ENCODE data around the gene ABCF3. TPM values are rescaled to one million over a fixed set of nuclear protein-coding genes. Genes with fewer than 3 reads are reported as not detected.
A peak's percentile ranks its signal among the peaks of the same experiment; 100 is the strongest.
"Not testable (repeated sequence)": the region's sequence is repeated elsewhere in the genome, so short reads cannot be mapped to it uniquely, and the experiment has no call there.

The ABCF3 gene
- total RNA-seq, 1 donor from 2014 or later, result 94.0 TPM

GRCh38 chr3:184160456-184160855, 25.5 kb upstream of the ABCF3 start:
- DNase-seq (ENCODE audit: extremely low spot score in 2 of 2), result no peak
- intact Hi-C loops (cut with DNase I), result no loop called here
- no peak for TF ChIP-seq CTCF (IDR thresholded peaks at IDR 0.05)
- no peak for TF ChIP-seq POLR2A (IDR thresholded peaks at IDR 0.05)
- TF ChIP-seq POLR2AphosphoS5 (IDR thresholded peaks at IDR 0.05; ENCODE audit: insufficient read depth in 1 of 2, low read depth in 1 of 2), result no peak
- peaks cover 66% of the 10 kb centered on the region for H3K4me1 ChIP-seq
- H3K27me3 ChIP-seq, result no peaks in the 10 kb centered on the region
- H3K36me3 ChIP-seq, result peaks cover 0 to 22% of the 10 kb centered on the region in 2 donors
- H3K27ac ChIP-seq, result peak overlapping the region; percentile 57
- no peak overlapping the region for H3K4me3 ChIP-seq
- H3K9me3 ChIP-seq, result no peaks in the 10 kb centered on the region

DNA sequence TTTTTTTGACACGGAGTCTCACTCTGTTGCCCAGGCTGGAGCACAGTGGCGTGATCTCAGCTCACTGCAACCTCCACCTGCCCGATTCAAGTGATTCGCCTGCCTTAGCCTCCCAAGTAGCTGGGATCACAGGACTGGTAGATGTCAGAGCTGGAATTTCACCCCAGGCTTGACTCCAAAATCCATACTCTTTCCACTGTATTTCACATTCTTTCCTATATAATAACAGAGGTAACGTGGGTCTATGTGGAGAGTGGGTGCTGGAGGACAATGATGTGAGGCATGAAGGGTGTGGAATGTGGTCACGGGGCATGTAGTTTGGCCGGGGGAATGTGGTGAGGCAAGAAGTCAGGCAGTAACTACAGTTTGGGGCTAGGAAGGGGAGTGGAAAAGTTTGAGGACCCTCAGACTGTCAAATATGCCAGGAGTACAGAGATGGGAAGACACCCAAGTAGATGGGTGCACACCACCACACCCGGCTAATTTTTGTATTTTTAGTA, 23.4 kb upstream of the ABCF3 start:
- H3K27me3 ChIP-seq; DNase-seq (ENCODE audit: extremely low spot score in 2 of 2); H3K9me3 ChIP-seq; H3K4me3 ChIP-seq; intact Hi-C loops (cut with DNase I); H3K27ac ChIP-seq: not testable (repeated sequence)
- Histone ChIP-seq H3K36me3 (peaks cover 6 to 43% of the 10 kb centered on the region in 2 donors), H3K4me1 (peaks cover 52% of the 10 kb centered on the region)

DNA sequence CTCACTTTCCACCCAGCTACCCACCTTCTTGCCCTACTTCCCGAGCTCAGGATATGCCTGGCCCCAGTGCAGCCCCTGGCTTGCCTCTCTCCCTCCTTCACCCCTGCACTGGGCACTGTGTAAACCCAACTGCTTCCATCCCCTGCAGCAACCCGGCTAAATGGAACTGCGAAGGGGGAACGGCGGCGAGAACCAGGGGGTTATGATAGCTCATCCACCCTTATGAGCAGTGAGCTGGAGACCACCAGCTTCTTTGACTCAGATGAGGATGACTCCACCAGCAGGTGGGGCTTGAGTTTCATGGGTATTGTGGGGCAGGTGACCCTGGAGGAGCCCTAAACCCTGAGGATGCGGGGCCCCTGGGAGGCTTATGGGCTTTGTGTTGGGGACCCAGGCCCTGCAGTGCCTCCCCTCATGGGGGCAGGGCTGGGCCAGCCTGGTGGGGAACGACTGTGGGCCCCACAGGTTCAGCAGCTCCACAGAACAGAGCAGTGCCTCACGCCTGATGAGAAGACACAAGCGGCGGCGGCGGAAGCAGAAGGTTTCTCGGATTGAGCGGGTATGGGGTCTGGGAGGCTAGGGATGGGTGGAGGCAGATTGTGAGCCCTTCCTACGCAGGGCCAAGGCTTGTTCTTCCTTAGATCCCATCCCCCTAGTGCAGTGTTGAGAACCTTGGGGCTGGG, 21.2 kb upstream of the ABCF3 start:
- H3K27me3 ChIP-seq, result no peaks in the 10 kb centered on the region
- DNase-seq (ENCODE audit: extremely low spot score in 2 of 2), result no peak
- peaks cover 31% of the 10 kb centered on the region for H3K4me1 ChIP-seq
- H3K9me3 ChIP-seq, result no peaks in the 10 kb centered on the region
- no peak for TF ChIP-seq POLR2AphosphoS5 (IDR thresholded peaks at IDR 0.05; ENCODE audit: insufficient read depth in 1 of 2, low read depth in 1 of 2)
- no peak for TF ChIP-seq CTCF (IDR thresholded peaks at IDR 0.05)
- TF ChIP-seq POLR2A (IDR thresholded peaks at IDR 0.05), result no peak
- no peak overlapping the region for H3K27ac ChIP-seq
- intact Hi-C loops (cut with DNase I), result no loop called here
- H3K36me3 ChIP-seq, result peaks cover 6 to 61% of the 10 kb centered on the region in 2 donors
- no peak overlapping the region for H3K4me3 ChIP-seq

DNA sequence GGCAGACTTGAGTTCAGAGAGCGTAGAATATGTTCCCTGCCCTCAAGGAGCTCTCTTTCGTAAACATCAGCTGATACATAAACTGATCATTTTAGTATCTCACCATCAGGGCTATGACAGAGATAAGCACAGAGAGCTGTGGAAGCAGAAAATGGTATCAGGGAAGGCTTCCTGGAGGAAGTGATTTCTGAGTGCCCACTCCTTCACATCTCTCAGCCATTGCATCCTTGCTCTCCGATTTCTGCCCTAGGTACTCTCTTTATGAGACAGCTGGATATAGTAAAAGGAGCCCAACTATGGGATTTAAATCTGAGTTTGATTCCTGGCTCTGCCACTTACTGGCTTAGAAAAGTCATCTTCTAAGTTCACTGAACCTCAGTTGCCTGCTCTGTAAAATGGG, 20.5 kb upstream of the ABCF3 start:
- Histone ChIP-seq H3K4me1 (peaks cover 27% of the 10 kb centered on the region), H3K27ac (no peak overlapping the region), H3K9me3 (no peaks in the 10 kb centered on the region), H3K36me3 (peaks cover 6 to 68% of the 10 kb centered on the region in 2 donors), H3K27me3 (no peaks in the 10 kb centered on the region), H3K4me3 (no peak overlapping the region)
- TF ChIP-seq CTCF (IDR thresholded peaks at IDR 0.05), result no peak
- no peak for TF ChIP-seq POLR2A (IDR thresholded peaks at IDR 0.05)
- TF ChIP-seq POLR2AphosphoS5 (IDR thresholded peaks at IDR 0.05; ENCODE audit: insufficient read depth in 1 of 2, low read depth in 1 of 2), result no peak
- intact Hi-C loops (cut with DNase I), result no loop called here
- no peak for DNase-seq (ENCODE audit: extremely low spot score in 2 of 2)

DNA sequence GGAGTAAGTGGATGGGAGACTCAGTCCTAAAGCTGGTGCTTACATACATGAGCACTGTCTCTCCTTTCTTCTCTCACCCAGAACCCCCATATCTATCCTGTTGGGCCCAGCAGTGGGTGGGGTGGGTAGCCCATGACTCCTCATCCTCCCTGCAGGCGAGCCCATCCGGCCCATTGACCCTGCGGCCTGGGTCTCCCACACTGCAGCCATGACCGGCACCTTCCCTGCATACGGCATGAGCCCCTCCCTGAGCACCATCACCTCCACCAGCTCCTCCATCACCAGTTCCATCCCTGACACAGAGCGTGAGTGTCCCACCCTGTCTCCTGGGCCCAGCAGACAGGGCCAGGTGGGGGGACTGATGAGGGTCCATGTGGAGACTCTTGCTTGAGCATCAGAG, 19.3 kb upstream of the ABCF3 start:
- intact Hi-C loops (cut with DNase I), result no loop called here
- Histone ChIP-seq H3K4me3 (no peak overlapping the region), H3K27ac (no peak overlapping the region), H3K4me1 (peaks cover 16% of the 10 kb centered on the region), H3K36me3 (peaks cover 6 to 80% of the 10 kb centered on the region in 2 donors), H3K27me3 (no peaks in the 10 kb centered on the region), H3K9me3 (no peaks in the 10 kb centered on the region)
- TF ChIP-seq POLR2AphosphoS5 (IDR thresholded peaks at IDR 0.05; ENCODE audit: insufficient read depth in 1 of 2, low read depth in 1 of 2), result no peak
- no peak for TF ChIP-seq CTCF (IDR thresholded peaks at IDR 0.05)
- no peak for TF ChIP-seq POLR2A (IDR thresholded peaks at IDR 0.05)
- DNase-seq (ENCODE audit: extremely low spot score in 2 of 2), result no peak

Measured in vagina (tissue), 2 donors.